IPS DF 6.9 (cell line): ENCODE data around the gene EMD.
"Not testable (repeated sequence)": the region's sequence is repeated elsewhere in the genome, so short reads cannot be mapped to it uniquely, and the experiment has no call there.

ENCODE experiments used
- DNase-seq: peaks from one replicate; pipeline ENCODE4 v3.0.0-alpha.2; 2013; ENCODE audit warnings: low read depth, low spot score
- H3K27ac ChIP-seq: one replicate; pipeline ENCODE4 v1.5.1; 2013; ENCODE audit warnings: low read length, control low read depth
- H3K27me3 ChIP-seq: 2 replicates; pipeline ENCODE4 v1.6.1; 2013; ENCODE audit warnings: mild to moderate bottlenecking, low read length; ENCODE audit not compliant: control insufficient read depth, insufficient read depth
- H3K36me3 ChIP-seq: 2 replicates; pipeline ENCODE4 v1.6.1; 2013; ENCODE audit warnings: low read length; ENCODE audit not compliant: control insufficient read depth, insufficient read depth
- H3K4me1 ChIP-seq: 2 replicates; pipeline ENCODE4 v1.6.1; 2013; ENCODE audit warnings: low read length; ENCODE audit not compliant: control insufficient read depth, insufficient read depth
- H3K4me3 ChIP-seq: 2 replicates; pipeline ENCODE4 v1.5.1; 2013; ENCODE audit warnings: mild to moderate bottlenecking, low read length
- H3K9me3 ChIP-seq: 2 replicates; pipeline ENCODE4 v1.6.1; 2013; ENCODE audit warnings: low read length, inconsistent platforms; ENCODE audit not compliant: control insufficient read depth, insufficient read depth
- WGBS: extraction: QIAGEN DNeasy Blood & Tissue Kit; methylation state at CpG from one replicate; pipeline ENCODE4 v1.1.7; 2013; ENCODE audit warnings: mixed read lengths, missing lambda C conversion rate; ENCODE audit not compliant: insufficient read length, insufficient coverage; 5-methylcytosine and 5-hydroxymethylcytosine counted together

Gene EMD

GRCh38 chrX:154398668-154399526 lies 19.8 kb downstream of the EMD start:
- no CpG with 5 or more reads among the region's 49 CpGs for WGBS
- Histone ChIP-seq H3K27me3 (no peaks in the 10 kb centered on the region), H3K27ac (no peak overlapping the region), H3K9me3 (no peaks in the 10 kb centered on the region), H3K36me3 (peaks cover 23% of the 10 kb centered on the region; the same call in 1 of the 2 replicates), H3K4me1 (peaks cover 3% of the 10 kb centered on the region; the same call in 1 of the 2 replicates), H3K4me3 (peak overlapping the region; percentile 98)
- DNase-seq = no peak

- peaks cover 23% of the 10 kb centered on the region; the same call in 1 of the 2 replicates for H3K36me3 ChIP-seq
- peak overlapping the region; percentile 98; the same call in 1 of the 2 replicates for H3K4me3 ChIP-seq
- H3K27me3 ChIP-seq = no peaks in the 10 kb centered on the region
- no peaks in the 10 kb centered on the region for H3K9me3 ChIP-seq
- H3K4me1 ChIP-seq = peaks cover 3% of the 10 kb centered on the region; the same call in 1 of the 2 replicates
- no CpG with 5 or more reads among the region's 14 CpGs for WGBS
- no peak for DNase-seq
- no peak overlapping the region for H3K27ac ChIP-seq
These were observed 20.7 kb downstream of the EMD start for GRCh38 chrX:154399527-154400368.

- not testable (repeated sequence) for H3K4me1 ChIP-seq, H3K9me3 ChIP-seq, H3K27ac ChIP-seq, H3K27me3 ChIP-seq, DNase-seq, H3K4me3 ChIP-seq
- no CpG with 5 or more reads among the region's 6 CpGs for WGBS
- peaks cover 23% of the 10 kb centered on the region; the same call in 1 of the 2 replicates for H3K36me3 ChIP-seq
These were observed 21.3 kb downstream of the EMD start for GRCh38 chrX:154400369-154400817.

- no CpG with 5 or more reads among the region's 6 CpGs for WGBS
- Histone ChIP-seq H3K36me3 (peaks cover 23% of the 10 kb centered on the region; the same call in 1 of the 2 replicates), H3K27ac (no peak overlapping the region), H3K27me3 (no peaks in the 10 kb centered on the region), H3K4me3 (no peak overlapping the region), H3K9me3 (no peaks in the 10 kb centered on the region), H3K4me1 (peaks cover 3% of the 10 kb centered on the region; the same call in 1 of the 2 replicates)
- DNase-seq = no peak
These were observed 22.1 kb downstream of the EMD start for GRCh38 chrX:154401045-154401799.

- Histone ChIP-seq H3K36me3 (peaks cover 23% of the 10 kb centered on the region; the same call in 1 of the 2 replicates), H3K4me3 (no peak overlapping the region), H3K27me3 (no peaks in the 10 kb centered on the region), H3K27ac (no peak overlapping the region), H3K9me3 (no peaks in the 10 kb centered on the region), H3K4me1 (peaks cover 3% of the 10 kb centered on the region; the same call in 1 of the 2 replicates)
- DNase-seq = no peak
- WGBS = no CpG with 5 or more reads among the region's 6 CpGs
These were observed 23.0 kb downstream of the EMD start for GRCh38 chrX:154401918-154402621.

GRCh38 chrX:154402622-154403127 lies 23.6 kb downstream of the EMD start:
- H3K4me1 ChIP-seq = peaks cover 3% of the 10 kb centered on the region; the same call in 1 of the 2 replicates
- H3K27me3 ChIP-seq = no peaks in the 10 kb centered on the region
- no peak overlapping the region for H3K27ac ChIP-seq
- H3K36me3 ChIP-seq = peaks cover 23% of the 10 kb centered on the region; the same call in 1 of the 2 replicates
- no peak for DNase-seq
- H3K9me3 ChIP-seq = no peaks in the 10 kb centered on the region
- WGBS = no CpG with 5 or more reads among the region's 19 CpGs
- no peak overlapping the region for H3K4me3 ChIP-seq

GRCh38 chrX:154403192-154403591 lies 24.1 kb downstream of the EMD start:
- no peak for DNase-seq
- peaks cover 3% of the 10 kb centered on the region; the same call in 1 of the 2 replicates for H3K4me1 ChIP-seq
- no CpG with 5 or more reads among the region's 10 CpGs for WGBS
- no peaks in the 10 kb centered on the region for H3K27me3 ChIP-seq
- H3K27ac ChIP-seq = no peak overlapping the region
- no peaks in the 10 kb centered on the region for H3K9me3 ChIP-seq
- H3K36me3 ChIP-seq = peaks cover 23% of the 10 kb centered on the region; the same call in 1 of the 2 replicates
- no peak overlapping the region for H3K4me3 ChIP-seq

GRCh38 chrX:154403858-154404257 lies 24.8 kb downstream of the EMD start:
- H3K27me3 ChIP-seq = no peaks in the 10 kb centered on the region
- H3K36me3 ChIP-seq = peaks cover 23% of the 10 kb centered on the region; the same call in 1 of the 2 replicates
- no peak overlapping the region for H3K4me3 ChIP-seq
- no peak overlapping the region for H3K27ac ChIP-seq
- DNase-seq = no peak
- H3K9me3 ChIP-seq = no peaks in the 10 kb centered on the region
- WGBS = no CpG with 5 or more reads among the region's 4 CpGs
- peaks cover 4% of the 10 kb centered on the region; the same call in 1 of the 2 replicates for H3K4me1 ChIP-seq

GRCh38 chrX:154404625-154405192 lies 25.6 kb downstream of the EMD start:
- no peak overlapping the region for H3K27ac ChIP-seq

More at GRCh38 chrX:154404625-154405192, 25.6 kb downstream of the EMD start:
- no peaks in the 10 kb centered on the region for H3K9me3 ChIP-seq
- H3K27me3 ChIP-seq = no peaks in the 10 kb centered on the region
- peaks cover 15% of the 10 kb centered on the region; the same call in 1 of the 2 replicates for H3K36me3 ChIP-seq
- H3K4me3 ChIP-seq = no peak overlapping the region
- WGBS = no CpG with 5 or more reads among the region's 16 CpGs
- H3K4me1 ChIP-seq = peaks cover 3% of the 10 kb centered on the region; the same call in 1 of the 2 replicates
- no peak for DNase-seq
